Hematopoietic multipotent progenitor cell treated with erythropoietin and hydrocortisone succinate and interleukin-3 and kit ligand, for 15 days (in vitro differentiated cells): Measurements from ENCODE around the gene HNRNPCL4.
"Not testable (repeated sequence)": the region's sequence is repeated elsewhere in the genome, so short reads cannot be mapped to it uniquely, and the experiment has no call there.

Experiments
- DNase-seq: peaks from one replicate; pipeline ENCODE4 v3.0.0-alpha.2; 2015; ENCODE audit warnings: low spot score

Gene HNRNPCL4

GRCh38 chr1:13165531-13165930 is at the start of gene HNRNPCL4:
TSS of gene HNRNPCL4 (minus strand) at chr1:13165631. CDS start at chr1:13165467, 164 bp downstream.
- not testable (repeated sequence) for DNase-seq

- not testable (repeated sequence) for DNase-seq
Observed at GRCh38 chr1:13208712-13209111, 43.3 kb upstream of the HNRNPCL4 start.

DNA sequence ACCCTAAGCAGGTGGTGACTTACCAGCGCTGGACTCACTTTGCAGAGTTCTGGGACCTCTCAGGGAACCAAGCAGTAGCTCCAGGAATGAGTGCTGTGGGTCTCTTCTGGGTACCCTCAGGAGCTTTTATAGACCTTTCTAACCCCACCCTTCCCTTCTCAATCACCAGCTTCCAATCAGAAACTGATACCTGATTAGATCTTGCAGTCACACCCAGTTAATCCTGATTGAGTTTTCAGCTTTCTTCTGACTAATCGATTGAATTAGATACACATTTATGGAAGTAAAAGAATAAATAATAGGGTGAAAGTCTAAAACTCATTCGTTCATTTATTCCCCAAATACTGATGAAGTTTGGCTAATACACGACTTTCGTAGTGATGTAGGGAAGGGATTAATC is 35.9 kb upstream of the HNRNPCL4 start, which contains the start of gene PRAMEF13:
TSS of gene PRAMEF13 (minus strand) at position 101 of the 400 bp plus-strand sequence. CDS start 1,820 bp downstream, outside the sequence.
- not testable (repeated sequence) for DNase-seq

DNA sequence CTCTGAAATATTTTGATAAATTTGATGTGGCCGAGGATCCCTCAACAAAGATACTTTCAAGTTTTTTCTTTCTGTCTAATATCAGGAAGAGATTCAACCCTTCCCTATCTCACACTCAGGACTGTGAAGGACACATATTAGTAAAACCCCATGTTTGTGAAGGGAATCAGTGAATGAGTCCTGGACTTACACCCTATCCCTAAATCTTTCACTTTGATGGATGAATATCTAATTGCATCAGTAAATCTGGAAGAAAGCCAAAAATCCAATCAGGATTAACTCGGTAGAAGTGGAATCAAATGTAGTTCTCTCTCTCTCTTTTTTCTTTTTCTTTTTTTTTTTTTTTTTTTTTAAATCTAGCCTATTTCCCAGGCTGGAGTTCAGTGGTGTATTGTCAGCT is 6.1 kb upstream of the HNRNPCL4 start, which contains the start of gene PRAMEF9:
TSS of gene PRAMEF9 (plus strand) at position 301 of the 400 bp plus-strand sequence. CDS start 3,433 bp downstream, outside the sequence.
- not testable (repeated sequence) for DNase-seq

DNA sequence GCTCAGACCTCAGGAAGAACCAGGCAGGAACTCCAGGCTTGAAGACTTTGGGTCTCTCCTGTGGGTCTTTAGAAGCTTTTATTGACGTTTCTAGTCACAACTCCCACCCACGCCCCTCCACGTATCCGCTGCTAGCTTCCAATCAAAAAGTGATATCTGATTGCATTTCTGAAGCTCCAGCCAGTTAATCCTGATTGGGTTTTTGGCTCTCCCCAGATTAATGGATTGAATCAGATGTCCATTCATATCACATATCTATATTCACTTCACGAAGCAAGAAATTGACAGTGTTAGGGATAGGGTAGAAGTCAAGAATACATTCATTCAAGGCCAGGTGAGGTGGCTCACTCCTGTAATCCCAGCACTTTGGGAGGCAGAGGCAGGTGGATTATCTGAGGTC is 9.5 kb downstream of the HNRNPCL4 start, which contains the start of gene PRAMEF26:
TSS of gene PRAMEF26 (minus strand) at position 101 of the 400 bp plus-strand sequence. CDS start 2,914 bp downstream, outside the sequence.
- DNase-seq, result not testable (repeated sequence)

- DNase-seq, result not testable (repeated sequence)
Observed at GRCh38 chr1:13116754-13117153, 48.7 kb downstream of the HNRNPCL4 start, which contains the start of gene HNRNPCL2. TSS of gene HNRNPCL2 (minus strand) at chr1:13116854. CDS start at chr1:13116400, 454 bp downstream.
